Fibroblast of lung (primary cell): ENCODE data around the gene ALG5. TPM values are rescaled to one million over a fixed set of nuclear protein-coding genes. Genes with fewer than 3 reads are reported as not detected.

Source experiments
- DNase-seq, 2 donors: peaks; one replicate each; pipeline versions ENCODE4 v3.0.0 to v3.0.0-alpha.2; 2010; ENCODE audit warnings: low read depth in 2 of 2
- H2AFZ ChIP-seq: 2 replicates; pipeline ENCODE4 v1.5.1; 2012; ENCODE audit warnings: low read length, control low read depth, inconsistent platforms
- H3K27ac ChIP-seq: 2 replicates; pipeline ENCODE4 v1.5.1; 2011; ENCODE audit warnings: low read length, control low read depth; ENCODE audit not compliant: insufficient read depth
- H3K27me3 ChIP-seq: 2 replicates; pipeline ENCODE4 v1.5.1; 2011; ENCODE audit warnings: mild to moderate bottlenecking, low read length; ENCODE audit not compliant: control insufficient read depth, insufficient read depth
- H3K36me3 ChIP-seq: 2 replicates; pipeline ENCODE4 v1.5.1; 2011; ENCODE audit warnings: low read length; ENCODE audit not compliant: control insufficient read depth, insufficient read depth
- H3K4me1 ChIP-seq: 2 replicates; pipeline ENCODE4 v1.5.1; 2011; ENCODE audit warnings: low read length; ENCODE audit not compliant: control insufficient read depth, insufficient read depth; ENCODE audit errors: extremely low read depth
- H3K4me2 ChIP-seq: 2 replicates; pipeline ENCODE4 v1.5.1; 2011; ENCODE audit warnings: low read length, control low read depth; ENCODE audit not compliant: insufficient read depth; ENCODE audit errors: extremely low read depth
- H3K4me3 ChIP-seq, 4 experiments: fragments of 200-600 bp in 1 of 4; sonication (generic) in 1 of 4; replicated peaks in 1 of 4; 2 replicates each; pipeline ENCODE4 v1.5.1; 2011 to 2016; ENCODE audit warnings: low read length in 4 of 4, low read depth in 3 of 4, mild to moderate bottlenecking in 3 of 4, control low read depth in 2 of 4, inconsistent platforms in 1 of 4, mixed read lengths in 1 of 4; ENCODE audit not compliant: insufficient read depth in 1 of 4; ENCODE audit errors: control extremely low read depth in 1 of 4
- H3K79me2 ChIP-seq: 2 replicates; pipeline ENCODE4 v1.5.1; 2012; ENCODE audit warnings: mild to moderate bottlenecking, low read length, inconsistent platforms; ENCODE audit not compliant: control insufficient read depth, insufficient read depth
- H3K9ac ChIP-seq: 2 replicates; pipeline ENCODE4 v1.5.1; 2011; ENCODE audit warnings: mild to moderate bottlenecking, low read length, control low read depth; ENCODE audit not compliant: insufficient read depth
- H3K9me3 ChIP-seq: 2 replicates; pipeline ENCODE4 v1.5.1; 2012; ENCODE audit warnings: low read depth, low read length; ENCODE audit not compliant: control insufficient read depth, insufficient read depth
- H4K20me1 ChIP-seq: 2 replicates; pipeline ENCODE4 v1.5.1; 2011; ENCODE audit warnings: low read length; ENCODE audit not compliant: control insufficient read depth, insufficient read depth; ENCODE audit errors: extremely low read depth
- CTCF ChIP-seq, 2 donors: IDR thresholded peaks in 1 of 2; conservative IDR thresholded peaks in 1 of 2; 1 replicate in 1 of 2; 2 replicates in 1 of 2; pipeline ENCODE4 v1.5.1; 2011 to 2012; ENCODE audit warnings: low read length in 2 of 2, control low read depth in 1 of 2, inconsistent platforms in 1 of 2, low read depth in 1 of 2, mild to moderate bottlenecking in 1 of 2
- EZH2 ChIP-seq: IDR thresholded peaks from 2 replicates; pipeline ENCODE4 v1.5.1; 2012; ENCODE audit warnings: low read length, control low read depth, mild to moderate bottlenecking; ENCODE audit errors: missing control alignments
- polyA plus RNA-seq, 2 donors: library from polyadenylated mRNA; depleted of rRNA in 1 of 2; stranded (reverse) in 1 of 2; unstranded in 1 of 2; fragments of >200 nt; gene quantifications; 2 replicates each; pipeline ENCODE4 v1.2.1, GENCODE V29; 2011 to 2012; ENCODE audit warnings: missing spikeins in 1 of 2
- total RNA-seq: library from RNA; depleted of rRNA; stranded (reverse); fragments of >200 nt; gene quantifications from 2 replicates; pipeline ENCODE4 v1.2.1, GENCODE V29; 2014

Gene ALG5
- total and polyA plus RNA-seq, 2 donors (not counting 1 experiment from before 2014, with no cell fraction given), result 34.8 to 49.6 TPM

DNA sequence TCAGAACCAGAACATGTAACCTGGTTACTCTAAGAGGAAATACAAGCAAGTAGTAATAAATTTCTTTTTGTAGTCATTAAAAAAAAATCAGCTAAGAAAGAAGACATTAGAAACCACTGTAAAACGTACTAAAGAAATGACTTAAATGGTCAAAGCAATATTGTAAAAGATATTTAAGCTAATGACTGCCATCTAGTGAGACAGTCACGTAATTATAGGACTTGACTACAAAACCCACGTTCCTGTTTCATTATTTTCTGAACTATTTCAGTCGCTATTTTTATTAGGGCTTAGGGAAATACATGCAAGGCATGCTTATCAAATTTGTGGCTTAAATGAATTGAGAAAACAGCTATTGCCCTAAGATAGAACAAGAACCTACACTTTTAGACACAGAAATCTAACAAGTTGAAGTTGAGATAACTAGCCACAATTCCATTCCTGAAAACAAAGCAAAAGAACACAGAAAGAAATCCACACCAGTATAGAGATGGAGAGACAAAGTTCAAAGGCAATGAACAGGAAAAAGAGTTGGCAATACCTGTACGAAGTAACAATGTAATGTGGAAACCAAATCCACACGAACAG lies 17.9 kb downstream of the ALG5 start:
- Histone ChIP-seq H3K36me3 (no peaks in the 10 kb centered on the region), H4K20me1 (no peaks in the 10 kb centered on the region), H3K9me3 (no peaks in the 10 kb centered on the region), H3K27me3 (no peaks in the 10 kb centered on the region), H3K4me2 (no peak overlapping the region), H3K79me2 (no peaks in the 10 kb centered on the region), H3K27ac (no peak overlapping the region), H3K4me3 (no peak overlapping the region), H2AFZ (no peak overlapping the region), H3K4me1 (peaks cover 6% of the 10 kb centered on the region), H3K9ac (no peak overlapping the region)
- TF ChIP-seq EZH2 (no peak), CTCF (conservative IDR thresholded peaks at IDR 0.05 in 1 of 2, IDR thresholded peaks at IDR 0.05 in 1 of 2; ENCODE audit: low read depth in 1 of 2, low read length in 2 of 2) (peak in 1 of 2 donors; percentile 46)
- DNase-seq, result peak; percentile 53 to 82

GRCh38 chr13:36979361-36980050 lies 19.6 kb downstream of the ALG5 start:
- Histone ChIP-seq H3K4me1 (peaks cover 6% of the 10 kb centered on the region), H3K27me3 (no peaks in the 10 kb centered on the region), H3K27ac (peak overlapping the region; percentile 38), H2AFZ (no peak overlapping the region), H3K9ac (no peak overlapping the region), H4K20me1 (no peaks in the 10 kb centered on the region), H3K9me3 (no peaks in the 10 kb centered on the region), H3K79me2 (no peaks in the 10 kb centered on the region), H3K36me3 (no peaks in the 10 kb centered on the region), H3K4me2 (no peak overlapping the region), H3K4me3 (no peak overlapping the region)
- TF ChIP-seq EZH2 (no peak), CTCF (conservative IDR thresholded peaks at IDR 0.05 in 1 of 2, IDR thresholded peaks at IDR 0.05 in 1 of 2; ENCODE audit: low read depth in 1 of 2, low read length in 2 of 2) (no peak)
- DNase-seq, result peak; percentile 50 to 52

DNA sequence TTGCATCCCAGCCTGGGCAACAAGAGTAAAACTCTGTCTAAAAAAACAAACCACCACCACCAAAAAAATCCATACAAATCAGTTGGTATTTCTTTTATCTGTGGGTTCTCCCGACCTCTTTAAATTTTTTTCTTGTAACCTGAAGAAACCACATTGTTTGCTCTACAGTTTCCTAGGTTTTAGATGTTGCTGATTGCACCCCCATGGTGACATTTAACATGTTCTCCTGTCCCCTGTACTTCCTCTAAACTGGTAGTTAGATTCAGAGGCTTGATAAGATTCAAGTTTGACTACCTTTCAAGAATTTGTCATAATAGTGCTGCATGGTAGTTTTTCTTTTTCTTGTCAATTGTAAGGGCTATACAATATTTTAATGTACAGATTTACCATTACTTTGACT lies 24.0 kb downstream of the ALG5 start:
- H3K9ac ChIP-seq, result no peak overlapping the region
- H3K4me1 ChIP-seq, result peaks cover 3% of the 10 kb centered on the region
- TF ChIP-seq EZH2 (no peak), CTCF (conservative IDR thresholded peaks at IDR 0.05 in 1 of 2, IDR thresholded peaks at IDR 0.05 in 1 of 2; ENCODE audit: low read depth in 1 of 2, low read length in 2 of 2) (no peak)
- no peaks in the 10 kb centered on the region for H3K79me2 ChIP-seq
- H2AFZ ChIP-seq, result no peak overlapping the region
- no peak overlapping the region for H3K4me2 ChIP-seq
- no peaks in the 10 kb centered on the region for H4K20me1 ChIP-seq
- no peak overlapping the region for H3K4me3 ChIP-seq
- no peaks in the 10 kb centered on the region for H3K36me3 ChIP-seq
- no peak for DNase-seq
- no peak overlapping the region for H3K27ac ChIP-seq
- no peaks in the 10 kb centered on the region for H3K27me3 ChIP-seq
- H3K9me3 ChIP-seq, result no peaks in the 10 kb centered on the region
